ENCODE results near the gene GPX4. TPM values are rescaled to one million over a fixed set of nuclear protein-coding genes. Genes with fewer than 3 reads are reported as not detected.

GPX4 gene
- total RNA-seq (ENCODE audit: unreplicated experiment): 210 TPM
- long read RNA-seq, transcript GPX4-204 (6 exons, 536 nt): minor isoform, 6 of 223 reads
- long read RNA-seq, transcript GPX4-201 (7 exons, 919 nt): major isoform, 177 of 223 reads
- long read RNA-seq, partial matches to known transcripts: 4 of 223 reads
- long read RNA-seq, other reads (novel, unspliced or antisense): 33 of 223 reads

DNA sequence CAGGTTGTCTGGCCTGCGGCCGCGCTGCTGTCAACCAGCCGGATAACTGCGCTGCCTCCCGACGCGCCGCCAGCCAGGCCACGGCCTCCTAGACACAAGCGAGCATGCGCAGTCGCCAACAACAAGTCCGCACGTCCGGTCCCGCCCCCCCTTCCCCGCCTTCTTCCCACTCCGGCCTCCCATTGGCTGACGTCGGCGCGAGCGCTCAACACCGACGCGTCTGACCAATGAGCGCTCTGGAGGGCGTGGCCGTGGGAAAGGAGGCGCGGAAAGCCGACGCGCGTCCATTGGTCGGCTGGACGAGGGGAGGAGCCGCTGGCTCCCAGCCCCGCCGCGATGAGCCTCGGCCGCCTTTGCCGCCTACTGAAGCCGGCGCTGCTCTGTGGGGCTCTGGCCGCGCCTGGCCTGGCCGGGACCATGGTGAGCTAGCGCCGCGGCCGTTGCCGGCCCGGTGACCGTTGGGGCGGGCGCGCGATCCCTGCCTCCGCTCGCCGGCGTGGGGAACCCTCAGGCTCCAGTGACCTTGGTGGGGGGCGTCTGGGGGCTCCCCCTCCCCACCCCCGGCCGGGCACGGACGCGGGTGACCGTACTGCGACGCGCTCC is at the start of gene GPX4:
Gene GPX4, plus strand, starts transcription at position 287 of the 603 bp plus-strand sequence. Its CDS starts 50 bp downstream, at position 337.
- Mint-ChIP-seq H3K4me3 (ENCODE audit: unreplicated experiment) (peak within 1 kb of the TSS; percentile 80), H3K36me3 (ENCODE audit: unreplicated experiment) (no peaks in the 10 kb centered on the region), H3K9me3 (ENCODE audit: unreplicated experiment) (peaks cover 8% of the 10 kb centered on the region), H3K4me1 (ENCODE audit: low read depth, unreplicated experiment) (no peaks in the 10 kb centered on the region), H3K27me3 (ENCODE audit: unreplicated experiment) (no peaks in the 10 kb centered on the region), H3K27ac (ENCODE audit: unreplicated experiment) (peak within 1 kb of the TSS; percentile 33)
- peak; percentile 98 for DNase-seq
- TF ChIP-seq, protein P1, sequence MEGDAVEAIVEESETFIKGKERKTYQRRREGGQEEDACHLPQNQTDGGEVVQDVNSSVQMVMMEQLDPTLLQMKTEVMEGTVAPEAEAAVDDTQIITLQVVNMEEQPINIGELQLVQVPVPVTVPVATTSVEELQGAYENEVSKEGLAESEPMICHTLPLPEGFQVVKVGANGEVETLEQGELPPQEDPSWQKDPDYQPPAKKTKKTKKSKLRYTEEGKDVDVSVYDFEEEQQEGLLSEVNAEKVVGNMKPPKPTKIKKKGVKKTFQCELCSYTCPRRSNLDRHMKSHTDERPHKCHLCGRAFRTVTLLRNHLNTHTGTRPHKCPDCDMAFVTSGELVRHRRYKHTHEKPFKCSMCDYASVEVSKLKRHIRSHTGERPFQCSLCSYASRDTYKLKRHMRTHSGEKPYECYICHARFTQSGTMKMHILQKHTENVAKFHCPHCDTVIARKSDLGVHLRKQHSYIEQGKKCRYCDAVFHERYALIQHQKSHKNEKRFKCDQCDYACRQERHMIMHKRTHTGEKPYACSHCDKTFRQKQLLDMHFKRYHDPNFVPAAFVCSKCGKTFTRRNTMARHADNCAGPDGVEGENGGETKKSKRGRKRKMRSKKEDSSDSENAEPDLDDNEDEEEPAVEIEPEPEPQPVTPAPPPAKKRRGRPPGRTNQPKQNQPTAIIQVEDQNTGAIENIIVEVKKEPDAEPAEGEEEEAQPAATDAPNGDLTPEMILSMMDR (IDR thresholded peaks at IDR 0.05; ENCODE audit: partially characterized antibody, unreplicated experiment): no peak

DNA sequence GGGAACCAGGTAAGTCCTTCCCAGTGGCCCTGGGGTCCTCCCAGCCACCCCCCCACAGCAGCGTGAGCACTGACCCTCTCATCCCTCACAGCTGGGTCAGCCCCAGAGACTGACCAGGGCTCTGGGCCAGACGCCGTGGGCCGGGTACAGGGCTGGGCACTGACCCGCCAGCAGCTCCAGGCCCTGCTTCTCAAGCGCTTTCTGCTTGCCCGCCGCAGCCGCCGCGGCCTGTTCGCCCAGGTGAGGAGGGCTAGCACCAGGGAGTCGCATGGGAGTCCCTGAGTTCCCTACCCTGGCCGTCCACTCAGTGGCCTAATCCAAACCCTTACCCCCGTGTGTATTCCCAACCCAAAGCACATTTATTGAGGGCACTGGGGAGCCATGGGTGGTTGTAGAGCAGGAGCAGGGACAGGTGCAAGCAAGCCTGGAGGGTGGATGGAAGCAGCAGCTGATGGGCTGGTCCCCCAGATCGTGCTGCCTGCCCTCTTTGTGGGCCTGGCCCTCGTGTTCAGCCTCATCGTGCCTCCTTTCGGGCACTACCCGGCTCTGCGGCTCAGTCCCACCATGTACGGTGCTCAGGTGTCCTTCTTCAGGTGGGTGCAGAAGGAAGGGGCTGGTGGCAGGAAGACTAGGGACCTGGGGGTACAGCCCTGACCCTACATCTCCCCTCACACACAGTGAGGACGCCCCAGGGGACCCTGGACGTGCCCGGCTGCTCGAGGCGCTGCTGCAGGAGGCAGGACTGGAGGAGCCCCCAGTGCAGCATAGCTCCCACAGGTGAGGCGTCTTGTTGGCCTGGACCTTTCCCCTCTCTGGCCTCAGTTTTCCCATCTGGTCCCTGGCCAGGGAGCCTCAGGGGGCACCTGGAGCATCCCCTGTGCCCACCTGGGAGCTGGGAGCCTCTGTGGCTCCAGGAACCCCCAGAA is 49.4 kb upstream of the GPX4 start:
- H3K27me3 Mint-ChIP-seq (ENCODE audit: unreplicated experiment): peaks cover 5% of the 10 kb centered on the region
- peaks cover 19% of the 10 kb centered on the region for H3K9me3 Mint-ChIP-seq (ENCODE audit: unreplicated experiment)
- TF ChIP-seq, protein P1 (IDR thresholded peaks at IDR 0.05; ENCODE audit: partially characterized antibody, unreplicated experiment): no peak
- peaks cover 25% of the 10 kb centered on the region for H3K36me3 Mint-ChIP-seq (ENCODE audit: unreplicated experiment)
- H3K4me1 Mint-ChIP-seq (ENCODE audit: low read depth, unreplicated experiment): no peaks in the 10 kb centered on the region
- H3K27ac Mint-ChIP-seq (ENCODE audit: unreplicated experiment): no peak overlapping the region
- DNase-seq: no peak
- H3K4me3 Mint-ChIP-seq (ENCODE audit: unreplicated experiment): no peak overlapping the region

DNA sequence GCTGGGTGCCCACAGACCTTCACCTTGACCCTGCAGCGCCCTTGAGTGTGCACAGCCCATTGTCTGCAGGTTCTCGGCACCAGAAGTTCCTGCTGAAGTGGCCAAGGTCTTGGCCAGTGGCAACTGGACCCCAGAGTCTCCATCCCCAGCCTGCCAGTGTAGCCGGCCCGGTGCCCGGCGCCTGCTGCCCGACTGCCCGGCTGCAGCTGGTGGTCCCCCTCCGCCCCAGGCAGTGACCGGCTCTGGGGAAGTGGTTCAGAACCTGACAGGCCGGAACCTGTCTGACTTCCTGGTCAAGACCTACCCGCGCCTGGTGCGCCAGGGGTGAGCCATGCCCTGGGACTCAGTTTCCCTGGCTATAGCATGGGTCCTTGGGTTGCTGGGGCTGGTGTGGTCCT is 48.8 kb upstream of the GPX4 start:
- H3K4me3 Mint-ChIP-seq (ENCODE audit: unreplicated experiment): no peak overlapping the region
- TF ChIP-seq, protein P1 (IDR thresholded peaks at IDR 0.05; ENCODE audit: partially characterized antibody, unreplicated experiment): no peak
- H3K4me1 Mint-ChIP-seq (ENCODE audit: low read depth, unreplicated experiment): no peaks in the 10 kb centered on the region
- DNase-seq: no peak
- peaks cover 19% of the 10 kb centered on the region for H3K9me3 Mint-ChIP-seq (ENCODE audit: unreplicated experiment)
- H3K27ac Mint-ChIP-seq (ENCODE audit: unreplicated experiment): no peak overlapping the region
- peaks cover 5% of the 10 kb centered on the region for H3K27me3 Mint-ChIP-seq (ENCODE audit: unreplicated experiment)
- peaks cover 25% of the 10 kb centered on the region for H3K36me3 Mint-ChIP-seq (ENCODE audit: unreplicated experiment)

DNA sequence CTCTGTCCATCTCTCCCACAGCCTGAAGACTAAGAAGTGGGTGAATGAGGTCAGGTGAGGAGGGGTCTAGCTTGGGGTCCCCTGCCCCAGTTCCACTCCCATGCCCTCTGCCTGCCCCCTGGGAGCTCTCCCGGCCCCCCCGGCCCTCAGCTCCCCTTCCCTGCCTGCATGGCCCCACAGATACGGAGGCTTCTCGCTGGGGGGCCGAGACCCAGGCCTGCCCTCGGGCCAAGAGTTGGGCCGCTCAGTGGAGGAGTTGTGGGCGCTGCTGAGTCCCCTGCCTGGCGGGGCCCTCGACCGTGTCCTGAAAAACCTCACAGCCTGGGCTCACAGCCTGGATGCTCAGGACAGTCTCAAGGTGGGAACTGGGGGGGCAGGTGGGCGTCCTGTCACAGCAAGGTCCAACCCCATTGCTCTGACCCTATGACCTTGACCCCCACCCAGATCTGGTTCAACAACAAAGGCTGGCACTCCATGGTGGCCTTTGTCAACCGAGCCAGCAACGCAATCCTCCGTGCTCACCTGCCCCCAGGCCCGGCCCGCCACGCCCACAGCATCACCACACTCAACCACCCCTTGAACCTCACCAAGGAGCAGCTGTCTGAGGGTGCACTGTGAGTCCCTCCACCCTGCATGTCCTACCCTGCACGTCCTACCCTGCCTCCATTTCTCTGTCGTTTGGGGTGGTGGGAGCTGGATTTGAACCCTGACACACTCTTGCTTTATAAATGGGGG is 47.7 kb upstream of the GPX4 start:
- H3K4me3 Mint-ChIP-seq (ENCODE audit: unreplicated experiment): no peak overlapping the region
- no peak for DNase-seq

More for the DNA sequence above, 47.7 kb upstream of the GPX4 start:
- TF ChIP-seq, protein P1 (IDR thresholded peaks at IDR 0.05; ENCODE audit: partially characterized antibody, unreplicated experiment): no peak
- Mint-ChIP-seq H3K9me3 (ENCODE audit: unreplicated experiment) (peaks cover 19% of the 10 kb centered on the region), H3K36me3 (ENCODE audit: unreplicated experiment) (peaks cover 25% of the 10 kb centered on the region), H3K4me1 (ENCODE audit: low read depth, unreplicated experiment) (no peaks in the 10 kb centered on the region), H3K27me3 (ENCODE audit: unreplicated experiment) (peaks cover 5% of the 10 kb centered on the region), H3K27ac (ENCODE audit: unreplicated experiment) (no peak overlapping the region)

All from glutamatergic neuron (in vitro differentiated cells).